Breast epithelium (tissue), 4 donors: ENCODE results near the gene FOXA2. TPM values are rescaled to one million over a fixed set of nuclear protein-coding genes. Genes with fewer than 3 reads are reported as not detected.
"Not testable (repeated sequence)": the region's sequence is repeated elsewhere in the genome, so short reads cannot be mapped to it uniquely, and the experiment has no call there.

Experiments
- DNase-seq, 2 donors: peaks; one replicate each; pipeline ENCODE4 v3.0.0-alpha.2; 2019; ENCODE audit warnings: low spot score in 2 of 2
- H3K27ac ChIP-seq, 2 donors: fragments of 200-600 bp; sonication (generic) in 1 of 2; one replicate each; pipeline ENCODE4 v1.5.1; 2016 to 2019; ENCODE audit warnings: mild to moderate bottlenecking in 1 of 2
- H3K27me3 ChIP-seq, 2 donors: fragments of 200-600 bp; sonication (generic) in 1 of 2; one replicate each; pipeline versions ENCODE4 v1.5.1 to v1.6.0; 2017 to 2019; ENCODE audit warnings: control low read depth in 1 of 2, mild to moderate bottlenecking in 1 of 2
- H3K36me3 ChIP-seq: fragments of 200-600 bp; one replicate; pipeline ENCODE4 v1.5.1; 2019
- H3K4me1 ChIP-seq, 2 donors: fragments of 200-600 bp; sonication (generic); one replicate each; pipeline ENCODE4 v1.5.1; 2016 to 2019; ENCODE audit warnings: control low read depth in 1 of 2
- H3K4me3 ChIP-seq, 3 donors: fragments of 200-600 bp; sonication (generic); 1 replicate in 2 of 3; 2 replicates in 1 of 3; pipeline ENCODE4 v1.5.1; 2016 to 2019; ENCODE audit warnings: mild to moderate bottlenecking in 3 of 3, moderate library complexity in 2 of 3
- H3K9me3 ChIP-seq, 2 donors: fragments of 200-600 bp; sonication (generic) in 1 of 2; one replicate each; pipeline ENCODE4 v1.5.1; 2016 to 2019; ENCODE audit warnings: control low read depth in 1 of 2
- CTCF ChIP-seq, 3 donors: fragments of 450-650 bp; IDR thresholded peaks; one replicate each; pipeline ENCODE4 v1.5.1; 2016 to 2017; ENCODE audit warnings: antibody characterized with exemption in 3 of 3, mild to moderate bottlenecking in 3 of 3, moderate library complexity in 3 of 3
- POLR2A ChIP-seq: fragments of 450-650 bp; IDR thresholded peaks from one replicate; pipeline ENCODE4 v1.6.1; 2016; ENCODE audit warnings: antibody characterized with exemption, mild to moderate bottlenecking, moderate library complexity
- POLR2AphosphoS5 ChIP-seq, 3 donors: sonication (generic); formaldehyde crosslinking; IDR thresholded peaks; one replicate each; pipeline ENCODE4 v1.6.1; 2017; ENCODE audit warnings: antibody characterized with exemption in 3 of 3
- intact Hi-C: fragments of 100-400 bp; cut with DNase I; formaldehyde crosslinking; loops from one replicate; pipeline ENCODE4 v1.15.1; 2023; ENCODE audit warnings: low total_unique reads
- total RNA-seq, 3 donors: library from RNA; depleted of rRNA; stranded (reverse); fragments of >200 nt; gene quantifications; one replicate each; pipeline ENCODE4 v1.1.0, GENCODE V29; 2016

FOXA2 gene
- total RNA-seq, 3 donors from 2014 or later: not detected

GRCh38 chr20:22555791-22556564, 28.4 kb downstream of the FOXA2 start:
- no peak for DNase-seq
- Histone ChIP-seq H3K36me3 (no peaks in the 10 kb centered on the region), H3K27me3 (peaks cover 0 to 46% of the 10 kb centered on the region in 2 donors), H3K9me3 (no peaks in the 10 kb centered on the region), H3K4me3 (no peak overlapping the region), H3K27ac (no peak overlapping the region), H3K4me1 (no peaks in the 10 kb centered on the region)
- TF ChIP-seq CTCF (IDR thresholded peaks at IDR 0.05): no peak
- no peak for TF ChIP-seq POLR2AphosphoS5 (IDR thresholded peaks at IDR 0.05)
- no peak for TF ChIP-seq POLR2A
- intact Hi-C loops: no loop called here

- no peak for DNase-seq
- no peak overlapping the region for H3K4me3 ChIP-seq
- intact Hi-C loops: no loop called here
- H3K9me3 ChIP-seq: no peaks in the 10 kb centered on the region
- no peak overlapping the region for H3K27ac ChIP-seq
- TF ChIP-seq CTCF (IDR thresholded peaks at IDR 0.05): no peak
- no peak for TF ChIP-seq POLR2A
- peaks cover 0 to 40% of the 10 kb centered on the region in 2 donors for H3K27me3 ChIP-seq
- no peaks in the 10 kb centered on the region for H3K4me1 ChIP-seq
- no peaks in the 10 kb centered on the region for H3K36me3 ChIP-seq
Measured at GRCh38 chr20:22554391-22554790, 30.0 kb downstream of the FOXA2 start.

- H3K27ac ChIP-seq, H3K4me1 ChIP-seq, intact Hi-C loops, H3K4me3 ChIP-seq, H3K9me3 ChIP-seq, H3K36me3 ChIP-seq, DNase-seq: not testable (repeated sequence)
- peaks cover 0 to 27% of the 10 kb centered on the region in 2 donors for H3K27me3 ChIP-seq
Measured at GRCh38 chr20:22550514-22550913, 33.9 kb downstream of the FOXA2 start.

- peaks cover 0 to 33% of the 10 kb centered on the region in 2 donors for H3K27me3 ChIP-seq
- intact Hi-C loops: no loop called here
- no peaks in the 10 kb centered on the region for H3K4me1 ChIP-seq
- TF ChIP-seq CTCF (IDR thresholded peaks at IDR 0.05) (no peak), POLR2AphosphoS5 (IDR thresholded peaks at IDR 0.05) (no peak), POLR2A (no peak)
- no peaks in the 10 kb centered on the region for H3K9me3 ChIP-seq
- no peak overlapping the region for H3K27ac ChIP-seq
- DNase-seq: no peak
- H3K4me3 ChIP-seq: no peak overlapping the region
- H3K36me3 ChIP-seq: no peaks in the 10 kb centered on the region
Measured at GRCh38 chr20:22548040-22548439, 36.3 kb downstream of the FOXA2 start.

GRCh38 chr20:22546344-22546743, 38.0 kb downstream of the FOXA2 start:
- no peak for DNase-seq
- Histone ChIP-seq H3K4me1 (no peaks in the 10 kb centered on the region), H3K4me3 (no peak overlapping the region), H3K36me3 (no peaks in the 10 kb centered on the region), H3K27me3 (peaks cover 0 to 18% of the 10 kb centered on the region in 2 donors), H3K27ac (no peak overlapping the region), H3K9me3 (no peaks in the 10 kb centered on the region)
- TF ChIP-seq CTCF (IDR thresholded peaks at IDR 0.05) (no peak), POLR2A (no peak), POLR2AphosphoS5 (IDR thresholded peaks at IDR 0.05) (no peak)
- intact Hi-C loops: no loop called here
